Esophagus muscularis mucosa (tissue), 4 donors: ENCODE results near the gene CCDC91. TPM values are rescaled to one million over a fixed set of nuclear protein-coding genes. Genes with fewer than 3 reads are reported as not detected.
A peak's percentile ranks its signal among the peaks of the same experiment; 100 is the strongest.

Experiments used
- DNase-seq: peaks from one replicate; pipeline ENCODE4 v3.0.0-alpha.2; 2017; ENCODE audit errors: extremely low spot score
- H3K27ac ChIP-seq, 4 donors: fragments of 200-600 bp; sonication (generic); replicated peaks in 1 of 4; 1 replicate in 3 of 4; 2 replicates in 1 of 4; pipeline ENCODE4 v1.5.1; 2016 to 2019; ENCODE audit warnings: mild to moderate bottlenecking in 1 of 4
- H3K27me3 ChIP-seq, 4 donors: fragments of 200-600 bp; sonication (generic); one replicate each; pipeline versions ENCODE4 v1.5.1 to v1.6.0; 2016 to 2019
- H3K36me3 ChIP-seq, 4 donors: fragments of 200-600 bp; sonication (generic); one replicate each; pipeline ENCODE4 v1.5.1; 2016 to 2019
- H3K4me1 ChIP-seq, 4 donors: fragments of 200-600 bp; sonication (generic); one replicate each; pipeline ENCODE4 v1.5.1; 2016 to 2019
- H3K4me3 ChIP-seq, 4 donors: fragments of 200-600 bp; sonication (generic); 1 replicate in 2 of 4; 2 replicates in 2 of 4; pipeline ENCODE4 v1.5.1; 2016 to 2019; ENCODE audit warnings: mild to moderate bottlenecking in 4 of 4, moderate library complexity in 1 of 4
- H3K9me3 ChIP-seq, 4 donors: fragments of 200-600 bp; sonication (generic); 1 replicate in 3 of 4; 2 replicates in 1 of 4; pipeline ENCODE4 v1.5.1; 2016 to 2019
- CTCF ChIP-seq, 3 experiments: fragments of 200-600 bp in 2 of 3; fragments of 450-650 bp in 1 of 3; sonication (generic) in 2 of 3; IDR thresholded peaks; one replicate each; pipeline ENCODE4 v1.5.1; 2017 to 2019; ENCODE audit warnings: antibody characterized with exemption in 3 of 3, mild to moderate bottlenecking in 2 of 3, moderate library complexity in 1 of 3
- EP300 ChIP-seq: sonication (generic); formaldehyde crosslinking; IDR thresholded peaks from one replicate; pipeline ENCODE4 v1.6.1; 2017; ENCODE audit warnings: antibody characterized with exemption
- POLR2A ChIP-seq: fragments of 450-650 bp; IDR thresholded peaks from one replicate; pipeline ENCODE4 v1.6.1; 2017; ENCODE audit warnings: antibody characterized with exemption, moderate library complexity, mild to moderate bottlenecking, low read depth
- POLR2AphosphoS5 ChIP-seq, 2 donors: sonication (generic); formaldehyde crosslinking; IDR thresholded peaks; one replicate each; pipeline ENCODE4 v1.6.1; 2017; ENCODE audit warnings: antibody characterized with exemption in 2 of 2
- whole genome bisulfite sequencing: methylation state at CpG from one replicate; pipeline ENCODE4 v1.1.5; 2018; 5-methylcytosine and 5-hydroxymethylcytosine counted together
- intact Hi-C: fragments of 100-400 bp; cut with DNase I; formaldehyde crosslinking; loops from one replicate; pipeline ENCODE4 v1.15.1; 2023
- total RNA-seq, 4 donors: library from RNA; depleted of rRNA; stranded (reverse); fragments of >200 nt; gene quantifications; one replicate each; pipeline versions ENCODE4 v1.1.0 to v1.2.1, GENCODE V29; 2016

Gene CCDC91
- total RNA-seq, 4 donors from 2014 or later: 51.1 to 76.4 (median 59.0) TPM

GRCh38 chr12:28171356-28172060, 18.7 kb upstream of the CCDC91 start:
- Histone ChIP-seq H3K4me3 (no peak overlapping the region), H3K27me3 (no peaks in the 10 kb centered on the region), H3K4me1 (no peaks in the 10 kb centered on the region), H3K27ac (no peak overlapping the region), H3K36me3 (no peaks in the 10 kb centered on the region), H3K9me3 (no peaks in the 10 kb centered on the region)
- TF ChIP-seq POLR2A: no peak
- no peak for DNase-seq
- intact Hi-C loops: no loop called here
- 89% methylated on average over 3 of the region's 3 CpGs for WGBS

GRCh38 chr12:28172434-28173030, 17.7 kb upstream of the CCDC91 start:
- WGBS: 99% methylated on average over 3 of the region's 3 CpGs
- no peak for TF ChIP-seq POLR2AphosphoS5 (IDR thresholded peaks at IDR 0.05)
- TF ChIP-seq CTCF (IDR thresholded peaks at IDR 0.05): peak in 2 of 3 experiments; percentile 23 to 41
- TF ChIP-seq EP300: no peak
- TF ChIP-seq POLR2A: no peak
- Histone ChIP-seq H3K27ac (no peak overlapping the region), H3K4me1 (no peaks in the 10 kb centered on the region), H3K27me3 (no peaks in the 10 kb centered on the region), H3K9me3 (no peaks in the 10 kb centered on the region), H3K4me3 (no peak overlapping the region), H3K36me3 (no peaks in the 10 kb centered on the region)
- intact Hi-C loops: no loop called here
- DNase-seq: no peak

GRCh38 chr12:28173440-28173839, 16.8 kb upstream of the CCDC91 start:
- Histone ChIP-seq H3K27ac (no peak overlapping the region), H3K4me1 (no peaks in the 10 kb centered on the region), H3K9me3 (no peaks in the 10 kb centered on the region), H3K27me3 (no peaks in the 10 kb centered on the region), H3K36me3 (no peaks in the 10 kb centered on the region), H3K4me3 (no peak overlapping the region)
- no peak for DNase-seq
- WGBS: 88% methylated on average over 1 of the region's 1 CpG
- intact Hi-C loops: no loop called here
- TF ChIP-seq EP300 (no peak), POLR2AphosphoS5 (IDR thresholded peaks at IDR 0.05) (no peak), POLR2A (no peak), CTCF (IDR thresholded peaks at IDR 0.05) (no peak)

- Histone ChIP-seq H3K9me3 (no peaks in the 10 kb centered on the region), H3K4me1 (no peaks in the 10 kb centered on the region), H3K36me3 (no peaks in the 10 kb centered on the region), H3K27ac (no peak overlapping the region), H3K4me3 (no peak overlapping the region), H3K27me3 (no peaks in the 10 kb centered on the region)
- WGBS: 81% methylated on average over 1 of the region's 1 CpG
- intact Hi-C loops: no loop called here
- DNase-seq: no peak
- no peak for TF ChIP-seq POLR2AphosphoS5 (IDR thresholded peaks at IDR 0.05)
- no peak for TF ChIP-seq EP300
- TF ChIP-seq POLR2A: no peak
- TF ChIP-seq CTCF (IDR thresholded peaks at IDR 0.05): no peak
Observed at GRCh38 chr12:28175098-28175589, 15.1 kb upstream of the CCDC91 start.

GRCh38 chr12:28176295-28176694, 14.0 kb upstream of the CCDC91 start:
- Histone ChIP-seq H3K4me3 (no peak overlapping the region), H3K9me3 (no peaks in the 10 kb centered on the region), H3K4me1 (no peaks in the 10 kb centered on the region), H3K27me3 (no peaks in the 10 kb centered on the region), H3K27ac (no peak overlapping the region), H3K36me3 (no peaks in the 10 kb centered on the region)
- 75% methylated on average over 3 of the region's 3 CpGs for WGBS
- intact Hi-C loops: no loop called here
- no peak for DNase-seq
- TF ChIP-seq POLR2A (no peak), EP300 (no peak), CTCF (IDR thresholded peaks at IDR 0.05) (no peak), POLR2AphosphoS5 (IDR thresholded peaks at IDR 0.05) (no peak)
